GM12892 (cell line): ENCODE measurements around the gene YIF1B.

Experiments
- POLR2A ChIP-seq: IDR thresholded peaks from 2 replicates; pipeline ENCODE4 v1.6.1; 2011; ENCODE audit warnings: low read depth, low read length, control low read depth
- POLR2AphosphoS5 ChIP-seq: IDR thresholded peaks from 2 replicates; pipeline ENCODE4 v1.6.1; 2011; ENCODE audit warnings: low read depth, low read length, control low read depth

DNA sequence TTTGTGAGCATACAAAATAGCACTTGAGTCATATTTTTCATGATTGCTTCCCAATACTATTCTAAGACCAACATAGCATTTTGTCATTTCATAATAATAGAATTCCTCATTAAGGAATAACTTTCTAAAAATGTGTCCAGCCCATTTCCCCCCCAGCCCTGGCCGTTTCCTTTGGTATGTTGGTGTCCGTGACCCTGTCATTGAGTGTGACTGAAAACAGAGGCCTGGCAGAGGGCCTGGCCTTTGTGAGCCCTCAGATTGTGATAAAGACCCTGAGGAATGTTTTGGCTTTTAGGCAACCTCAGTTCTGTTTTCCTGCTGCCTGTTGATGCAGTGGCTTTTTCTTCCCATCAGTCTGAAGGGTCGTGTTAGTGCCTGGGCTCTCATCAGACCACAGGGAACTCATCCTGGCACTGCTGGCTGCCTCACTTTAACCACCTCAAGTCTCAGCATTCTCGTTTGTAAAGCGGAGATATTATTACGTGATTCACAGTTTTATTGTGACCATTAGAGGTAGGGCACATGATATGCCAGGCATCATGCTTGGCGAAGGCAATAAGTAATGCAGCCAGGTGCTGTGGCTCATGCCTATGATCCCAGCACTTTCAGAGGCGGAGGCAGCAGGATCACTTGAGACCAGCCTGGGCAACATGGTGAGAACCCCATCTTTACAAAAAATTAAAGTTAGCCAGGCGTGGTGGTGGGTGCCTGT lies 37.6 kb downstream of the YIF1B start:
- no peak for TF ChIP-seq POLR2A
- no peak for TF ChIP-seq POLR2AphosphoS5
